Peyer's patch (tissue), 4 donors: ENCODE measurements around the gene SIN3B. TPM values are rescaled to one million over a fixed set of nuclear protein-coding genes. Genes with fewer than 3 reads are reported as not detected.
"Not testable (repeated sequence)": the region's sequence is repeated elsewhere in the genome, so short reads cannot be mapped to it uniquely, and the experiment has no call there.

Source experiments
- DNase-seq, 3 donors: peaks; one replicate each; pipeline ENCODE4 v3.0.0-alpha.2; 2017 to 2019
- H3K27ac ChIP-seq, 4 donors: fragments of 200-600 bp; sonication (generic); one replicate each; pipeline ENCODE4 v1.5.1; 2016 to 2019
- H3K27me3 ChIP-seq, 2 donors: fragments of 200-600 bp; sonication (generic); one replicate each; pipeline ENCODE4 v1.5.1; 2019
- H3K36me3 ChIP-seq, 3 donors: fragments of 200-600 bp; sonication (generic); one replicate each; pipeline ENCODE4 v1.5.1; 2016 to 2019
- H3K4me1 ChIP-seq, 4 donors: fragments of 200-600 bp; sonication (generic); one replicate each; pipeline ENCODE4 v1.5.1; 2016 to 2019
- H3K4me3 ChIP-seq, 4 donors: fragments of 200-600 bp; sonication (generic); 1 replicate in 3 of 4; 2 replicates in 1 of 4; pipeline ENCODE4 v1.5.1; 2016 to 2019; ENCODE audit warnings: mild to moderate bottlenecking in 1 of 4
- H3K9me3 ChIP-seq, 4 donors: fragments of 200-600 bp; sonication (generic); one replicate each; pipeline ENCODE4 v1.5.1; 2016 to 2019; ENCODE audit warnings: mild to moderate bottlenecking in 1 of 4
- POLR2A ChIP-seq, 2 donors: fragments of 450-650 bp; IDR thresholded peaks; one replicate each; pipeline ENCODE4 v1.5.1; 2017; ENCODE audit warnings: antibody characterized with exemption in 2 of 2, mild to moderate bottlenecking in 2 of 2, moderate library complexity in 2 of 2
- total RNA-seq, 4 donors: library from RNA; depleted of rRNA; stranded (reverse); fragments of >200 nt; gene quantifications; one replicate each; pipeline ENCODE4 v1.1.0, GENCODE V29; 2016
- TF ChIP-seq, protein P1 (sequence below), 6 experiments: fragments of 450-650 bp in 4 of 6; fragments of 200-600 bp in 2 of 6; sonication (generic) in 1 of 6; IDR thresholded peaks; one replicate each; pipeline ENCODE4 v1.5.1; 2017 to 2019; ENCODE audit warnings: antibody characterized with exemption in 6 of 6, mild to moderate bottlenecking in 3 of 6, moderate library complexity in 1 of 6

SIN3B gene
- total RNA-seq, 4 donors from 2014 or later, result 32.4 to 459 (median 86.2) TPM

DNA sequence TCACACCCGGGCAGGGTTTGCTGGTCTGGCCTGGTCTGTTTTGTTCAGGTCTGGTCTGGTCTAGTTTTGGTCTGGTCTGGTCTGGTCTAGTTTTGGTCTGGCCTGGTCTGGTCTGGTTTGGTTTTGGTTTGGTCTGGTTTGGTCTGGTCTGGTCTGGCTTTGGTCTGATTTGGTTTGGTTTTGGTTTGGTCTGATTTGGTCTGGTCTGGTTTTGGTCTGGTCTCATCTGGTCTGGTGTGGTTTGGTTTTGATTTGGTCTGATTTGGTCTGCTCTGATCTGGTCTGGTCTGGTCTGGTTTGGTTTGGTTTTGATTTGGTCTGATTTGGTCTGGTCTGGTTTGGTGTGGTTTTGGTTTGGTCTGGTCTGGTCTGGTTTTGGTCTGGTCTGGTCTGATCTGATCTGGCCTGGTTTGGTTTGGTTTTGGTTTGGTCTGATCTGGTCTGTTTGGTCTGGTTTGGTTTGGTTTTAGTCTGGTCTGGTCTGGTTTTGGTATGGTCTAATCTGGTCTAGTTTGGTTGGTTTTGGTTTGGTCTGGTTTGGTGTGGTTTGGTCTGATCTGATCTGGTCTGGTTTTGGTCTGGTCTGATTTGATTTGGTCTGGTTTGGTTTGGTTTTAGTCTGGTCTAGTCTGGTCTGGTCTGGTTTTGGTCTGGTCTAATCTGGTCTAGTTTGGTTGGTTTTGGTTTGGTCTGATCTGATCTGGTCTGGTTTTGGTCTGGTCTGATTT lies 45.2 kb downstream of the SIN3B start:
- TF ChIP-seq, protein P1, sequence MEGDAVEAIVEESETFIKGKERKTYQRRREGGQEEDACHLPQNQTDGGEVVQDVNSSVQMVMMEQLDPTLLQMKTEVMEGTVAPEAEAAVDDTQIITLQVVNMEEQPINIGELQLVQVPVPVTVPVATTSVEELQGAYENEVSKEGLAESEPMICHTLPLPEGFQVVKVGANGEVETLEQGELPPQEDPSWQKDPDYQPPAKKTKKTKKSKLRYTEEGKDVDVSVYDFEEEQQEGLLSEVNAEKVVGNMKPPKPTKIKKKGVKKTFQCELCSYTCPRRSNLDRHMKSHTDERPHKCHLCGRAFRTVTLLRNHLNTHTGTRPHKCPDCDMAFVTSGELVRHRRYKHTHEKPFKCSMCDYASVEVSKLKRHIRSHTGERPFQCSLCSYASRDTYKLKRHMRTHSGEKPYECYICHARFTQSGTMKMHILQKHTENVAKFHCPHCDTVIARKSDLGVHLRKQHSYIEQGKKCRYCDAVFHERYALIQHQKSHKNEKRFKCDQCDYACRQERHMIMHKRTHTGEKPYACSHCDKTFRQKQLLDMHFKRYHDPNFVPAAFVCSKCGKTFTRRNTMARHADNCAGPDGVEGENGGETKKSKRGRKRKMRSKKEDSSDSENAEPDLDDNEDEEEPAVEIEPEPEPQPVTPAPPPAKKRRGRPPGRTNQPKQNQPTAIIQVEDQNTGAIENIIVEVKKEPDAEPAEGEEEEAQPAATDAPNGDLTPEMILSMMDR (IDR thresholded peaks at IDR 0.05), result no peak
- TF ChIP-seq POLR2A (IDR thresholded peaks at IDR 0.05), result no peak
- no peak for DNase-seq
- peaks cover 0 to 66% (median 0%) of the 10 kb centered on the region in 3 donors for H3K36me3 ChIP-seq
- H3K4me1 ChIP-seq, result peaks cover 0 to 7% (median 0%) of the 10 kb centered on the region in 4 donors
- H3K27me3 ChIP-seq, result no peaks in the 10 kb centered on the region
- H3K27ac ChIP-seq, result peak overlapping the region in 1 of 4 donors; percentile 39
- no peaks in the 10 kb centered on the region for H3K9me3 ChIP-seq
- no peak overlapping the region for H3K4me3 ChIP-seq

DNA sequence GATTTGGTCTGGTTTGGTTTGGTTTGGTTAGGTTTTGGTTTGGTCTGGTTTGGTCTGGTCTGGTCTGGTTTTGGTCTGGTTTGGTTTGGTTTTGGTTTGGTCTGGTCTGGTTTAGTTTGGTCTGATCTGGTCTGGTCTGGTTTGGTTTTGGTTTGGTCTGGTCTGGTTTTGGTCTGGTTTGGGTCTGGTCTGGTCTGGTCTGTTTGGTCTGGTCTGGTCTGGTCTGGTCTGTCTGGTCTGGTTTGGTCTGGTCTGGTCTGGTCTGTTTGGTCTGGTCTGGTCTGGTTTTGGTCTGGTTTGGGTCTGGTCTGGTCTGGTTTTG lies 45.7 kb downstream of the SIN3B start:
- H3K9me3 ChIP-seq, DNase-seq, H3K27ac ChIP-seq, H3K4me1 ChIP-seq, H3K4me3 ChIP-seq, H3K27me3 ChIP-seq: not testable (repeated sequence)
- H3K36me3 ChIP-seq, result peaks cover 0 to 66% (median 0%) of the 10 kb centered on the region in 3 donors

DNA sequence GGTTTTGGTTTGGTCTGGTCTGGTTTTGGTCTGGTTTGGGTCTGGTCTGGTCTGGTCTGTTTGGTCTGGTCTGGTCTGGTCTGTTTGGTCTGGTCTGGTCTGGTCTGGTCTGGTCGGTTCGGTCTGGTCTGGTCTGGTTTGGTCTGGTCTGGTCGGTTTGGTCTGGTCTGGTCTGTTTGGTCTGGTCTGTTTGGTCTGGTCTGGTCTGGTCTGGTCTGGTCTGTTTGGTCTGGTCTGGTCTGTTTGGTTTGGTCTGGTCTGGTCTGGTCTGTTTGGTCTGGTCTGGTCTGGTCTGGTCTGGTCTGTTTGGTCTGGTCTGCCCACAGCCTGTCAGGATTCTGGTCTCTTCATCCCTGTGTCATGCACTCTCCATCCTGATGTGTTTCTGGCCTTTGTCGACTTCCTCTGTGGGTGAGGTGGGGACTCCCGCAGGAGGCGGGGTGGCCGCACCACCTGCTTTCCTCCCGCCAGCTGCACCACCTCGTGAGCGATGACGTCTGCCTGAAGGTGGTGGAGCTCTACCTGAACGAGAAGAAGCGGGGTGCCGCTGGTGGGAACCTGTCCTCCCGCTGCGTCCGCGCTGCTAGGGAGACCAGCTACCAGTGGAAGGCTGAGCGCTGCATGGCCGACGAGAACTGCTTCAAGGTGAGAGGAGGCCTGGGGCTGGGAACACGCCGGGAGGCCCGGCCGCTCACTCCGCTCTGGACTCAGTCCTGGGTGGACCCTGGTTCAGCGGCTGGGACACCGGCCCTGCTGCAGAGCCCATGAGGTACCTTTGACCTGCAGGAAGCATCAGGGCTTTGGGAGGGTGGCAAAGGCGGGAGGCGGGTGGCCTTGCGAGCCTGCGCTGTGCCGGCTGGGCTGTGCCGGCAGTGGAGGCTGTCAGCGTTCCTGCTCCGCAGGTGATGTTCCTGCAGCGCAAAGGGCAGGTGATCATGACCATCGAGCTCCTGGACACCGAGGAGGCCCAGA lies 46.7 kb downstream of the SIN3B start:
- Histone ChIP-seq H3K27ac (peak overlapping the region in 2 of 4 donors; percentile 4 to 46), H3K36me3 (peaks cover 0 to 60% (median 0%) of the 10 kb centered on the region in 3 donors), H3K4me3 (no peak overlapping the region), H3K4me1 (peaks cover 0 to 7% (median 0%) of the 10 kb centered on the region in 4 donors), H3K27me3 (no peaks in the 10 kb centered on the region), H3K9me3 (peaks cover 0 to 2% (median 0%) of the 10 kb centered on the region in 4 donors)
- peak in 2 of 3 donors; percentile 74 to 78 for DNase-seq
- no peak for TF ChIP-seq POLR2A (IDR thresholded peaks at IDR 0.05)
- TF ChIP-seq, protein P1 (IDR thresholded peaks at IDR 0.05), result no peak

DNA sequence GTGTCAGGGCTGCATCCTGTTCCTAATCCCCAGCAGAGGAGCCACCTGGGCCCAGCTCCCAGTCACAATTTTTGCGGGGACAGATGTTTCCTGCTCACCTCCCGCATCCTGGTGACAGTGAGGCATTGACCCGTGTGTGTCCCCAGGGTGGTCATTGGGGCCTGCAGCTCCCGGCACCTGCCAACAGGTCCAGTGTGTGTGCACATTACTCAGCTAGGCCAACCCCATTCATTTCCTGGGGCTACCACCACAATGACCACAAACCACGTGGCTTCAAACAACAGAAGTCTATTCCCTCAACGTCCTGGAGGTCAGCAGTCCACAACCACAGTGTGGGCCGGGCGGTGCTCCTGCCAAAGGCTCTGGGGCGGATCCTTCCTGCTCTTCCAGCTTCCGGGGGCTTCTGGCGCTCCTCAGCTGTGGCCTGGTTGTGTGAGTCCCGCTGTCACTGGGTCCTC lies 47.7 kb downstream of the SIN3B start:
- Histone ChIP-seq H3K27me3 (no peaks in the 10 kb centered on the region), H3K4me3 (no peak overlapping the region), H3K4me1 (peaks cover 0 to 7% (median 0%) of the 10 kb centered on the region in 4 donors), H3K36me3 (peaks cover 0 to 50% (median 0%) of the 10 kb centered on the region in 3 donors), H3K27ac (peak overlapping the region in 1 of 4 donors; percentile 46), H3K9me3 (peaks cover 0 to 13% (median 2%) of the 10 kb centered on the region in 4 donors)
- no peak for TF ChIP-seq POLR2A (IDR thresholded peaks at IDR 0.05)
- TF ChIP-seq, protein P1 (IDR thresholded peaks at IDR 0.05), result no peak
- no peak for DNase-seq

DNA sequence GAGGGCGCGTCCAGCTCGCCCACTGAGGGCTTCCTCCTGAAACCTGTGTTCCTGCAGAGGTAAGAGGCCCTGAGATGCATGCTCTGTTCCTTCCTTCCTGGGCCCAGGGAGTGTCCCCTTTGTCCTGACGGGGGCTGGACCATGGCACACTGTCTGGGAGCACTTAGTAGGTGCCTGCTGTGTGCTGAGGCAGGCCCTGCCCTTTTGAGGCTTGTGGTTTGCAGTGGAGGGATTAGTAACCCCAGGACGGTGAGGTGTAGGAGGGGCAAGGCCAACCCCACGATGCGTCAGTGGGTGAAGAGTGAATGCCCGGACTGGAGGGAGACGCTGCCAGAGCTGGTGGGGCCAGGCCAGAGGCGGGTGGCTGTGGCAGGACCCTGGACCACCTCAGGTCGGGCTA lies 48.4 kb downstream of the SIN3B start:
- no peak for TF ChIP-seq POLR2A (IDR thresholded peaks at IDR 0.05)
- TF ChIP-seq, protein P1 (IDR thresholded peaks at IDR 0.05), result no peak
- no peak overlapping the region for H3K27ac ChIP-seq
- no peak overlapping the region for H3K4me3 ChIP-seq
- H3K27me3 ChIP-seq, result no peaks in the 10 kb centered on the region
- H3K4me1 ChIP-seq, result peaks cover 0 to 7% (median 0%) of the 10 kb centered on the region in 4 donors
- peaks cover 0 to 45% (median 0%) of the 10 kb centered on the region in 3 donors for H3K36me3 ChIP-seq
- DNase-seq, result no peak
- peaks cover 0 to 19% (median 4%) of the 10 kb centered on the region in 4 donors for H3K9me3 ChIP-seq
